CD4-positive, alpha-beta T cell (primary cell): ENCODE data around the gene LGALS9C. TPM values are rescaled to one million over a fixed set of nuclear protein-coding genes. Genes with fewer than 3 reads are reported as not detected.
"Not testable (repeated sequence)": the region's sequence is repeated elsewhere in the genome, so short reads cannot be mapped to it uniquely, and the experiment has no call there.

Experiments
- ATAC-seq: fragments of 200-7000 bp; cut with Tn5 transposase; one replicate; pipeline ENCODE4 v1.10.0; 2022; ENCODE audit warnings: mild to moderate bottlenecking; ENCODE audit not compliant: poor library complexity
- CTCF ChIA-PET: fragments of 350-600 bp; sonication (Branson Sonifier 250); formaldehyde crosslinking; loops from one replicate; lab custom pipeline; 2021; ENCODE audit warnings: antibody characterized with exemption, inconsistent platforms; lab: Charles Lee
- POLR2A ChIA-PET: fragments of 350-600 bp; sonication (Branson Sonifier 250); formaldehyde crosslinking; loops from one replicate; lab custom pipeline; 2021; ENCODE audit warnings: antibody characterized with exemption, inconsistent platforms; lab: Charles Lee
- DNase-seq, 14 experiments: peaks; one replicate each; pipeline ENCODE4 v3.0.0-alpha.2; 2013 to 2020; ENCODE audit warnings: mixed read lengths in 2 of 14
- H3K27ac ChIP-seq, 2 donors: one replicate each; pipeline versions ENCODE4 v1.5.1 to v1.7.0; 2013; ENCODE audit warnings: low read length in 2 of 2, low read depth in 1 of 2, mild to moderate bottlenecking in 1 of 2
- H3K27me3 ChIP-seq, 2 experiments: 1 replicate in 1 of 2; 2 replicates in 1 of 2; pipeline versions ENCODE4 v1.6.1 to v1.7.0; 2013; ENCODE audit warnings: low read length in 2 of 2, control low read depth in 1 of 2, mild to moderate bottlenecking in 1 of 2, moderate library complexity in 1 of 2; ENCODE audit not compliant: insufficient read depth in 2 of 2, control insufficient read depth in 1 of 2
- H3K36me3 ChIP-seq: one replicate; pipeline ENCODE4 v1.6.1; 2013; ENCODE audit warnings: low read length, control low read depth; ENCODE audit not compliant: insufficient read depth
- H3K4me1 ChIP-seq: one replicate; pipeline ENCODE4 v1.6.1; 2013; ENCODE audit warnings: low read length, control low read depth; ENCODE audit not compliant: insufficient read depth
- H3K4me3 ChIP-seq: one replicate; pipeline ENCODE4 v1.5.1; 2013; ENCODE audit warnings: mild to moderate bottlenecking, low read length, moderate library complexity
- H3K9me3 ChIP-seq, 2 experiments: 1 replicate in 1 of 2; 2 replicates in 1 of 2; pipeline versions ENCODE4 v1.6.1 to v1.7.0; 2013; ENCODE audit warnings: low read length in 2 of 2, mild to moderate bottlenecking in 2 of 2, control low read depth in 1 of 2, moderate library complexity in 1 of 2; ENCODE audit not compliant: control insufficient read depth in 1 of 2, insufficient read depth in 1 of 2
- H3K27ac Mint-ChIP-seq: one replicate; pipeline ENCODE4 v1.8.0; 2020; ENCODE audit warnings: mixed read lengths
- H3K27me3 Mint-ChIP-seq: one replicate; pipeline ENCODE4 v1.8.0; 2021; ENCODE audit warnings: mixed read lengths
- H3K36me3 Mint-ChIP-seq: one replicate; pipeline ENCODE4 v1.8.0; 2021; ENCODE audit warnings: low read depth, mixed read lengths
- H3K4me1 Mint-ChIP-seq: one replicate; pipeline ENCODE4 v1.8.0; 2021; ENCODE audit warnings: low read depth, mixed read lengths
- H3K4me3 Mint-ChIP-seq: one replicate; pipeline ENCODE4 v1.8.0; 2020; ENCODE audit warnings: mild to moderate bottlenecking, mixed read lengths
- H3K9me3 Mint-ChIP-seq: one replicate; pipeline ENCODE4 v1.8.0; 2020; ENCODE audit warnings: mixed read lengths
- intact Hi-C, 2 experiments: fragments of 100-400 bp; cut with DNase I in 1 of 2; cut with micrococcal nuclease in 1 of 2; formaldehyde crosslinking; loops; one replicate each; pipeline versions ENCODE4 v1.15.1 to v1.9.0; 2023 to 2025; cut with DNase I, micrococcal nuclease
- total RNA-seq, 174 experiments: library from RNA in 2 of 174; stranded (reverse) in 2 of 174; gene quantifications; one replicate each; pipeline ENCODE4 v1.2.3 and lab custom pipeline; 2021 to 2026

Gene LGALS9C
- total RNA-seq, 2 experiments from 2014 or later, result not detected

GRCh38 chr17:18528899-18529500, 52.4 kb downstream of the LGALS9C start:
- H3K9me3 Mint-ChIP-seq, H3K27me3 ChIP-seq, intact Hi-C loops, CTCF ChIA-PET, H3K27ac Mint-ChIP-seq, DNase-seq, H3K4me3 ChIP-seq, H3K27me3 Mint-ChIP-seq, H3K27ac ChIP-seq, H3K4me1 ChIP-seq, H3K4me3 Mint-ChIP-seq, H3K36me3 Mint-ChIP-seq, H3K36me3 ChIP-seq, POLR2A ChIA-PET, H3K4me1 Mint-ChIP-seq, H3K9me3 ChIP-seq, ATAC-seq: not testable (repeated sequence)

GRCh38 chr17:18530405-18530804, 53.8 kb downstream of the LGALS9C start:
- H3K36me3 Mint-ChIP-seq, intact Hi-C loops, H3K9me3 ChIP-seq, ATAC-seq, POLR2A ChIA-PET, H3K27ac Mint-ChIP-seq, H3K9me3 Mint-ChIP-seq, H3K4me3 Mint-ChIP-seq, H3K4me1 ChIP-seq, H3K36me3 ChIP-seq, CTCF ChIA-PET, H3K4me1 Mint-ChIP-seq, DNase-seq, H3K27me3 ChIP-seq, H3K27ac ChIP-seq, H3K27me3 Mint-ChIP-seq, H3K4me3 ChIP-seq: not testable (repeated sequence)

DNA sequence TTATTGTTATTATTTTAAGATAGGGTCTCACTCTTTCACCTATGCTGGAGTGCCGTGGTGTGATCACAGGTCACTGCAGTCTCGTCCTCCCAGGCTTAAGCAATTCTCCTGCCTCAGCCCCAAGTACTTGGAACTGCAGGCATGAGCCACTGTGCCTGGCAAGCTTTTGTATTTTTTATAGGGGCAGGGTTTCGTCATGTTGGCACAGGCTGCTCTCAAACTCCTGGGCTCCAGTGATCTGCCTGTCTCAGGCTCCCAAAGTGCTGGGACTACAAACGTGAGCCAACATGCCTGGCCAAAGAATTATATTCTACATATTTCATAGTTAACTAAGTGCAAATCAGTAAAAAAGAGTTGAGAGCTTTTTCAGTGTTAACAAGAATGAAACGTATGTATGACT, 65.6 kb downstream of the LGALS9C start:
- H3K27me3 Mint-ChIP-seq, POLR2A ChIA-PET, H3K4me3 Mint-ChIP-seq, H3K4me3 ChIP-seq, intact Hi-C loops, ATAC-seq, H3K4me1 ChIP-seq, H3K9me3 Mint-ChIP-seq, H3K27ac Mint-ChIP-seq, DNase-seq, H3K36me3 Mint-ChIP-seq, H3K36me3 ChIP-seq, H3K4me1 Mint-ChIP-seq, H3K27ac ChIP-seq, H3K27me3 ChIP-seq, CTCF ChIA-PET, H3K9me3 ChIP-seq: not testable (repeated sequence)

- H3K9me3 Mint-ChIP-seq, H3K4me3 Mint-ChIP-seq, H3K4me1 ChIP-seq, H3K27me3 ChIP-seq, H3K4me1 Mint-ChIP-seq, H3K27ac Mint-ChIP-seq, CTCF ChIA-PET, H3K27me3 Mint-ChIP-seq, POLR2A ChIA-PET, intact Hi-C loops, H3K36me3 Mint-ChIP-seq, H3K36me3 ChIP-seq, DNase-seq, ATAC-seq, H3K27ac ChIP-seq, H3K9me3 ChIP-seq, H3K4me3 ChIP-seq: not testable (repeated sequence)
Observed at GRCh38 chr17:18542907-18543306, 66.3 kb downstream of the LGALS9C start.

Other genes starting within 250 kb of the LGALS9C start
- 100 to 1,000 TPM; 179 to 190 TPM for gene FLII, start 218.1 kb upstream of the LGALS9C start, total RNA-seq
- 10 to 100 TPM; 10.7 to 14.3 TPM for gene MIEF2, start 216.1 kb upstream of the LGALS9C start, total RNA-seq
- gene TOP3A, start 161.8 kb upstream of the LGALS9C start, total RNA-seq, result 10 to 100 TPM; 21.5 to 24.8 TPM
- gene SMCR8, start 161.5 kb upstream of the LGALS9C start, total RNA-seq, result 10 to 100 TPM; 52.2 to 54.5 TPM
- gene SHMT1, start 113.2 kb upstream of the LGALS9C start, total RNA-seq, result 1 to 10 TPM; 5.6 to 7.1 TPM
- gene EVPLL, start 99.0 kb upstream of the LGALS9C start, total RNA-seq, result not detected
- not detected for gene TBC1D28, start 167.6 kb downstream of the LGALS9C start, total RNA-seq
- 1 to 10 TPM; 3.2 to 3.6 TPM for gene FOXO3B, start 205.5 kb downstream of the LGALS9C start, total RNA-seq